Neural cell (in vitro differentiated cells): ENCODE measurements around the gene MYO7B. TPM values are rescaled to one million over a fixed set of nuclear protein-coding genes. Genes with fewer than 3 reads are reported as not detected.

Experiments
- H2AFZ ChIP-seq: fragments of 200-600, 300-800 bp; sonication (generic), shearing (Covaris generic); 2 replicates; pipeline ENCODE4 v1.6.0; 2014; ENCODE audit warnings: low read depth, mild to moderate bottlenecking, antibody characterized with exemption, low read length, moderate library complexity
- H3F3A ChIP-seq: fragments of 200-600 bp; shearing (Covaris generic); 2 replicates; pipeline ENCODE4 v1.6.1; 2016; ENCODE audit warnings: mild to moderate bottlenecking, moderate library complexity, mixed read lengths, antibody characterized with exemption, low read length; ENCODE audit not compliant: insufficient read depth, poor library complexity, severe bottlenecking
- H3K27ac ChIP-seq: fragments of 200-600, 300-800 bp; sonication (generic), shearing (Covaris generic); 2 replicates; pipeline ENCODE4 v1.5.1; 2014; ENCODE audit warnings: mild to moderate bottlenecking, low read length, moderate library complexity
- H3K27me3 ChIP-seq: fragments of 300-800, 200-600 bp; sonication (generic), shearing (Covaris generic); 2 replicates; pipeline ENCODE4 v1.6.0; 2014; ENCODE audit warnings: mild to moderate bottlenecking, low read depth, low read length, moderate library complexity; ENCODE audit not compliant: insufficient read depth
- H3K36me3 ChIP-seq: fragments of 300-800, 200-600 bp; sonication (generic), shearing (Covaris generic); 2 replicates; pipeline ENCODE4 v1.5.1; 2014; ENCODE audit warnings: mild to moderate bottlenecking, antibody characterized with exemption, low read length, moderate library complexity; ENCODE audit not compliant: insufficient read depth
- H3K4me2 ChIP-seq: fragments of 300-800, 200-600 bp; sonication (generic), shearing (Covaris generic); 2 replicates; pipeline ENCODE4 v1.6.0; 2014; ENCODE audit warnings: mild to moderate bottlenecking, low read length
- H3K4me3 ChIP-seq: fragments of 300-800, 200-600 bp; sonication (generic), shearing (Covaris generic); 2 replicates; pipeline ENCODE4 v1.5.1; 2014; ENCODE audit warnings: mild to moderate bottlenecking, low read length, moderate library complexity
- H3K79me2 ChIP-seq: fragments of 200-600 bp; shearing (Covaris generic); replicated peaks from 2 replicates; pipeline ENCODE4 v1.6.0; 2014; ENCODE audit warnings: mild to moderate bottlenecking, low read length, moderate library complexity; ENCODE audit not compliant: insufficient read depth
- H3K9ac ChIP-seq: fragments of 300-800, 200-600 bp; sonication (generic), shearing (Covaris generic); 2 replicates; pipeline ENCODE4 v1.6.1; 2016; ENCODE audit warnings: mild to moderate bottlenecking, low read length, mixed read lengths
- H3K9me2 ChIP-seq: fragments of 200-600 bp; shearing (Covaris generic); 2 replicates; pipeline ENCODE4 v1.6.1; 2016; ENCODE audit warnings: mild to moderate bottlenecking, low read length, mixed read lengths; ENCODE audit not compliant: insufficient read depth
- H3K9me3 ChIP-seq: fragments of 200-600, 300-800 bp; sonication (generic), shearing (Covaris generic); 2 replicates; pipeline ENCODE4 v1.6.1; 2016; ENCODE audit warnings: mild to moderate bottlenecking, mixed run types, low read length, moderate library complexity, mixed read lengths
- H4K20me1 ChIP-seq: fragments of 200-600 bp; shearing (Covaris generic); 2 replicates; pipeline ENCODE4 v1.6.1; 2016; ENCODE audit warnings: mild to moderate bottlenecking, mixed run types; ENCODE audit not compliant: insufficient read depth
- EP300 ChIP-seq: fragments of 450-650 bp; conservative IDR thresholded peaks from 2 replicates; pipeline ENCODE4 v1.6.1; 2014; ENCODE audit warnings: antibody characterized with exemption, mild to moderate bottlenecking, moderate library complexity; ENCODE audit not compliant: poor library complexity, severe bottlenecking
- EZH2 ChIP-seq: fragments of 200-600, 300-800 bp; shearing (Covaris generic), sonication (generic); IDR thresholded peaks from 2 replicates; pipeline ENCODE4 v1.6.1; 2014; ENCODE audit warnings: antibody characterized with exemption, low read length, borderline replicate concordance, mild to moderate bottlenecking; ENCODE audit not compliant: insufficient read depth, poor library complexity, severe bottlenecking
- MXI1 ChIP-seq: fragments of 450-650 bp; conservative IDR thresholded peaks from 2 replicates; pipeline ENCODE4 v1.6.1; 2014; ENCODE audit warnings: antibody characterized with exemption, mild to moderate bottlenecking; ENCODE audit not compliant: poor library complexity, severe bottlenecking
- POLR2AphosphoS5 ChIP-seq: IDR thresholded peaks from 2 replicates; pipeline ENCODE4 v1.6.1; 2012
- RAD21 ChIP-seq: fragments of 450-650 bp; conservative IDR thresholded peaks from 2 replicates; pipeline ENCODE4 v1.6.1; 2014; ENCODE audit warnings: antibody characterized with exemption, mild to moderate bottlenecking, moderate library complexity
- SMC3 ChIP-seq: fragments of 450-650 bp; conservative IDR thresholded peaks from 2 replicates; pipeline ENCODE4 v1.6.1; 2014; ENCODE audit warnings: antibody characterized with exemption, mild to moderate bottlenecking, moderate library complexity; ENCODE audit not compliant: poor library complexity
- TAF1 ChIP-seq: IDR thresholded peaks from 2 replicates; pipeline ENCODE4 v1.6.1; 2012; ENCODE audit warnings: low read depth
- polyA plus RNA-seq: library from polyadenylated mRNA; depleted of rRNA; stranded (reverse); fragments of >200 nt; gene quantifications from 2 replicates; pipeline ENCODE4 v1.2.3, GENCODE V29; 2014
- TF ChIP-seq, protein P1 (sequence below): IDR thresholded peaks from 2 replicates; pipeline ENCODE4 v1.6.1; 2012; ENCODE audit warnings: borderline replicate concordance
- TF ChIP-seq, protein P2 (sequence below): fragments of 450-650 bp; IDR thresholded peaks from 2 replicates; pipeline ENCODE4 v1.5.1; 2014; ENCODE audit warnings: antibody characterized with exemption, mild to moderate bottlenecking, moderate library complexity; ENCODE audit not compliant: poor library complexity, severe bottlenecking

The MYO7B gene
- polyA plus RNA-seq, 1 donor from 2014 or later: 0.16 TPM

DNA sequence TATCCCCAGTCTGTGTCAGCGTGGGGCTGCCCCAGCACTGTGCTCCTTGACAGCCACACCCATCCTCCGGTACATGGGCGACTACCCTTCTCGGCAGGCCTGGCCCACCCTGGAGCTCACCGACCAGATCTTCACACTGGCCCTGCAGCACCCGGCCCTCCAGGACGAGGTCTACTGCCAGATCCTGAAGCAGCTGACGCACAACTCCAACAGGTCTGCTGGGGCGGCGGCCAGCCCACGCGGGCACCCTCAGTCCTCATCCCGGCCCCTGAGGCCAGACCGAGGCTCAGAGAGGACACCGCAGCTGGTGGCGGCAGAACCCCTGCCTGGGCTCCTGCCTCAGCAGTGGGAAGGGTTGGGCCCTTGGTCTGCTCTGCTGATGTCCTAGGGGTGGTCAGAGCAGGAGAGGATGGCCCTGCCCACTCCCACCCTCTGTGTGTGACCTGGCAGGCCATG, 96.1 kb downstream of the MYO7B start:
- H3K36me3 ChIP-seq: no peaks in the 10 kb centered on the region
- no peak overlapping the region for H3K27ac ChIP-seq
- H3K4me2 ChIP-seq: no peak overlapping the region
- H3K79me2 ChIP-seq: no peaks in the 10 kb centered on the region
- H3K4me3 ChIP-seq: no peak overlapping the region
- H3K27me3 ChIP-seq: no peaks in the 10 kb centered on the region
- H3F3A ChIP-seq: no peaks in the 10 kb centered on the region
- TF ChIP-seq, protein P1, sequence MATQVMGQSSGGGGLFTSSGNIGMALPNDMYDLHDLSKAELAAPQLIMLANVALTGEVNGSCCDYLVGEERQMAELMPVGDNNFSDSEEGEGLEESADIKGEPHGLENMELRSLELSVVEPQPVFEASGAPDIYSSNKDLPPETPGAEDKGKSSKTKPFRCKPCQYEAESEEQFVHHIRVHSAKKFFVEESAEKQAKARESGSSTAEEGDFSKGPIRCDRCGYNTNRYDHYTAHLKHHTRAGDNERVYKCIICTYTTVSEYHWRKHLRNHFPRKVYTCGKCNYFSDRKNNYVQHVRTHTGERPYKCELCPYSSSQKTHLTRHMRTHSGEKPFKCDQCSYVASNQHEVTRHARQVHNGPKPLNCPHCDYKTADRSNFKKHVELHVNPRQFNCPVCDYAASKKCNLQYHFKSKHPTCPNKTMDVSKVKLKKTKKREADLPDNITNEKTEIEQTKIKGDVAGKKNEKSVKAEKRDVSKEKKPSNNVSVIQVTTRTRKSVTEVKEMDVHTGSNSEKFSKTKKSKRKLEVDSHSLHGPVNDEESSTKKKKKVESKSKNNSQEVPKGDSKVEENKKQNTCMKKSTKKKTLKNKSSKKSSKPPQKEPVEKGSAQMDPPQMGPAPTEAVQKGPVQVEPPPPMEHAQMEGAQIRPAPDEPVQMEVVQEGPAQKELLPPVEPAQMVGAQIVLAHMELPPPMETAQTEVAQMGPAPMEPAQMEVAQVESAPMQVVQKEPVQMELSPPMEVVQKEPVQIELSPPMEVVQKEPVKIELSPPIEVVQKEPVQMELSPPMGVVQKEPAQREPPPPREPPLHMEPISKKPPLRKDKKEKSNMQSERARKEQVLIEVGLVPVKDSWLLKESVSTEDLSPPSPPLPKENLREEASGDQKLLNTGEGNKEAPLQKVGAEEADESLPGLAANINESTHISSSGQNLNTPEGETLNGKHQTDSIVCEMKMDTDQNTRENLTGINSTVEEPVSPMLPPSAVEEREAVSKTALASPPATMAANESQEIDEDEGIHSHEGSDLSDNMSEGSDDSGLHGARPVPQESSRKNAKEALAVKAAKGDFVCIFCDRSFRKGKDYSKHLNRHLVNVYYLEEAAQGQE: no peak
- no peak for TF ChIP-seq MXI1
- TF ChIP-seq, protein P2, sequence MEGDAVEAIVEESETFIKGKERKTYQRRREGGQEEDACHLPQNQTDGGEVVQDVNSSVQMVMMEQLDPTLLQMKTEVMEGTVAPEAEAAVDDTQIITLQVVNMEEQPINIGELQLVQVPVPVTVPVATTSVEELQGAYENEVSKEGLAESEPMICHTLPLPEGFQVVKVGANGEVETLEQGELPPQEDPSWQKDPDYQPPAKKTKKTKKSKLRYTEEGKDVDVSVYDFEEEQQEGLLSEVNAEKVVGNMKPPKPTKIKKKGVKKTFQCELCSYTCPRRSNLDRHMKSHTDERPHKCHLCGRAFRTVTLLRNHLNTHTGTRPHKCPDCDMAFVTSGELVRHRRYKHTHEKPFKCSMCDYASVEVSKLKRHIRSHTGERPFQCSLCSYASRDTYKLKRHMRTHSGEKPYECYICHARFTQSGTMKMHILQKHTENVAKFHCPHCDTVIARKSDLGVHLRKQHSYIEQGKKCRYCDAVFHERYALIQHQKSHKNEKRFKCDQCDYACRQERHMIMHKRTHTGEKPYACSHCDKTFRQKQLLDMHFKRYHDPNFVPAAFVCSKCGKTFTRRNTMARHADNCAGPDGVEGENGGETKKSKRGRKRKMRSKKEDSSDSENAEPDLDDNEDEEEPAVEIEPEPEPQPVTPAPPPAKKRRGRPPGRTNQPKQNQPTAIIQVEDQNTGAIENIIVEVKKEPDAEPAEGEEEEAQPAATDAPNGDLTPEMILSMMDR: no peak
- TF ChIP-seq TAF1: no peak
- TF ChIP-seq POLR2AphosphoS5: no peak
- no peak for TF ChIP-seq EP300
- no peak for TF ChIP-seq SMC3
- no peak for TF ChIP-seq EZH2
- no peak for TF ChIP-seq RAD21
- H3K9ac ChIP-seq: no peak overlapping the region
- no peaks in the 10 kb centered on the region for H3K9me3 ChIP-seq
- H2AFZ ChIP-seq: no peak overlapping the region
- no peaks in the 10 kb centered on the region for H4K20me1 ChIP-seq
- H3K9me2 ChIP-seq: no peaks in the 10 kb centered on the region

DNA sequence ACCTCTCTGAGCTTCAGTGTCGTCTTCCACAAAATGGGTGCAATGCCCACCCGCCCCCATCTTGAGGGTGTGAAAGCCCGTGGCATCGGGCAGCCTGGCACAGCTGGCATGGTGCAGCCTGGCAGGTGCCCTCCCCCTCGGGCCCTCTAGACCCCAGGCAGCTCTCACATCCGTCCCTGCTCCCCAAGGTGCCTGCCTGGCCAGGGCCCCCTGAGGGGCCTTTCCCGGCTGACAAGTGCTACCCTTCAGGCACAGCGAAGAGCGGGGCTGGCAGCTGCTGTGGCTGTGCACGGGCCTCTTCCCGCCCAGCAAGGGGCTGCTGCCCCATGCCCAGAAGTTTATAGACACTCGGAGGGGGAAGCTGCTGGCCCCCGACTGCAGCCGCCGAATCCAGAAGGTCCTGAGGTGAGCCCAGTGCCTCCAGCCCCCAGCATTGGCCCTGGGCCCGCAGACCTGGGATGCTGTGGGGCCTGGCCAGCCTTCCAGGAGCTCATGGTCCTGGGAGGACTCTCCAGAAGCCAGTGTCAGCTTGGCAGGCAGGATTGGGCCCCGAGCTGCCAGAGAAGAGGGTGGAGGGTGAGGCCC, 96.6 kb downstream of the MYO7B start:
- Histone ChIP-seq H4K20me1 (no peaks in the 10 kb centered on the region), H3F3A (no peaks in the 10 kb centered on the region), H3K36me3 (no peaks in the 10 kb centered on the region), H3K9me2 (no peaks in the 10 kb centered on the region), H3K79me2 (no peaks in the 10 kb centered on the region), H3K4me2 (no peak overlapping the region), H3K4me3 (no peak overlapping the region), H3K27ac (no peak overlapping the region), H3K9ac (no peak overlapping the region), H2AFZ (no peak overlapping the region), H3K9me3 (no peaks in the 10 kb centered on the region), H3K27me3 (no peaks in the 10 kb centered on the region)
- TF ChIP-seq EP300 (no peak), TAF1 (no peak), POLR2AphosphoS5 (no peak), RAD21 (no peak), SMC3 (no peak), MXI1 (no peak)
- TF ChIP-seq, protein P1: no peak
- TF ChIP-seq, protein P2: no peak
